ENCODE results near the gene CEP350. TPM values are rescaled to one million over a fixed set of nuclear protein-coding genes. Genes with fewer than 3 reads are reported as not detected.
A peak's percentile ranks its signal among the peaks of the same experiment; 100 is the strongest.

Gene CEP350
- total RNA-seq, 2 donors from 2014 or later: 41.9 to 43.6 TPM

DNA sequence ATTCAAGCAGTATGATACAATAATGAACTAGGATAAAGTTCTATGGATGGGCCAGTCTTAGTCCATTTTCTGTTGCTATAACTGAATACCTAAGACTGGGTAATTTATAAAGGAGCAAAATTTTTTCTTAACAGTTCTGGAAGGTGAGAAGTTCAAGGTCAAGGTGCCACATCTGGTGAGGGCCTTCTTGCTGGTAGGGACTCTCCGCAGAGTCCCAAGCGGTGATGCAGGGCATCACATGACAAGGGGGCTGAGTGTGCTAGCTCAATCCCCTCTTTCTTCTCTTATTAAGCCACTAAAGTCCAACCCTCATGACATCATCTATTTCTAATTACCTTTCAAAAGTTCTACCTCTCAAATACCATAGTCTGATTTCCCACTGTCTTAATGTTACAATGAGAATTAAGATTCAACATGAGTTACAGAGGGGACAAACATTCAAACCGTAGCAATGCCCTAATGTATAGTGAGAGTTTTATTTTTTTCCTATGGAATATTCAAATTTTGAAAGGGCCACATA, 107.9 kb downstream of the CEP350 start:
- DNase-seq (ENCODE audit: low spot score in 2 of 2): no peak
- peaks cover 0 to 3% of the 10 kb centered on the region in 2 donors for H3K36me3 Mint-ChIP-seq
- no peaks in the 10 kb centered on the region for H3K9me3 Mint-ChIP-seq
- no peak for ATAC-seq
- no peak overlapping the region for H3K27ac Mint-ChIP-seq

GRCh38 chr1:180065408-180065807, 110.8 kb downstream of the CEP350 start:
- Mint-ChIP-seq H3K27ac (no peak overlapping the region), H3K9me3 (no peaks in the 10 kb centered on the region), H3K36me3 (no peaks in the 10 kb centered on the region)
- DNase-seq (ENCODE audit: low spot score in 2 of 2) (no peak), ATAC-seq (no peak)

DNA sequence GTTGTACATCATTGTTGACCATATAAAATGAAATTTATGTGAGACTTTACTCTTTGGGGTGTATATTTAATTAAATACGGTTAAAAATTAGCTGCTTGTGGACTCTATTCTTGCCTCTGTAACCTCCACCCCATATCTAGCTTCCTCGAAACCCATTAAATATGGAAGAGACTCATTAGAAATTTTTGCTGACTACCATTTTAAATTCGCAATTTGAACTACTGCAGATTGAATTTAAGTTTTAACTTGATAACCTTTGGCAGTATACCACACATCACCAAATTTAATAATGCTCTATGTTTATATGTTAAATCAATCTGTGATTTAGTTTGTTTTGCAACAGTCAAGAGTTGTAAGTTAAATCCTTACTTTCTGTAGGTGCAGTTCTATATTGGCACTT, 111.5 kb downstream of the CEP350 start:
- Mint-ChIP-seq H3K36me3 (no peaks in the 10 kb centered on the region), H3K9me3 (no peaks in the 10 kb centered on the region), H3K27ac (no peak overlapping the region)
- no peak for DNase-seq (ENCODE audit: low spot score in 2 of 2)
- no peak for ATAC-seq

- no peak overlapping the region for H3K27ac Mint-ChIP-seq
- no peak for DNase-seq (ENCODE audit: low spot score in 2 of 2)
- H3K9me3 Mint-ChIP-seq: no peaks in the 10 kb centered on the region
- ATAC-seq: no peak
- H3K36me3 Mint-ChIP-seq: peaks cover 0 to 4% of the 10 kb centered on the region in 2 donors
These were observed 115.7 kb downstream of the CEP350 start for GRCh38 chr1:180070286-180070685.

DNA sequence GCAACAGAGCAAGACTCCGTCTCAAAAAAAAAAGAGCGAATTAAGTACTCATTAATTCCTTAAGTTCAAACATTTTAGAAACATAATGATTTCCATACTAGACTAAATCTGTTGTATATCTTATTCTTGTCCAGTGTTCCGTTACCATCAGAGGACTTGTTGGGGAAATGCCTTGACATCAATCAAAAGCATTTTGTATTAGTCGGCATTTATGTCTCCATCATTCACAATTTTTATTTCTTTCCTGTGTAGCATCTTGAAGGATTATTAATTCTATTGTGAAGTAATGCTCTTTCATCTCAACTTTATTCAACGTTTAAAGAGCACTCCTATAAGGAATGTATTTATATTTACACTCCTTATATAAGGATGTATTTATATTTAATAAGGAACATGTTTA, 117.1 kb downstream of the CEP350 start:
- Mint-ChIP-seq H3K27ac (no peak overlapping the region), H3K36me3 (peaks cover 0 to 4% of the 10 kb centered on the region in 2 donors), H3K9me3 (no peaks in the 10 kb centered on the region)
- no peak for DNase-seq (ENCODE audit: low spot score in 2 of 2)
- ATAC-seq: no peak

DNA sequence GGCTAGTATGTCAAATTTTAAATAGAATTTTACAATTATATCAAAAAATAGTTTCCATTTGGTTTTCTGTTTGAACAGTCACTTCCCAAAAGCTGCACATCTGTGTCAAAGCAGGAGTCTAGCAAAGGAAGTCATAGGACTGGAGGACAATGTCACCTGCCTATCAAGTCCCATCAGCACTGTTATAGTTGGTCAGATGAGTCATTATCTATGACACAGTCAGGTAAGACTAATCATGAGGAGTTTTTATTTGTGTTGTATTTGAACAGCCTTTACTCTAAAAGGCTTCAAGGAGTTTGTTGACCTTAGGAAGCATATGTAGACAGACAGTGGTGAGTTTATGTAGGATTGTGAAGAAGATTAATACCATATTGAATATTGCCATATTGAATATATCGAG, 125.8 kb downstream of the CEP350 start:
- no peaks in the 10 kb centered on the region for H3K36me3 Mint-ChIP-seq
- peak; percentile 70 to 81 for ATAC-seq

GRCh38 chr1:180081474-180081873, 126.9 kb downstream of the CEP350 start:
- Mint-ChIP-seq H3K36me3 (no peaks in the 10 kb centered on the region), H3K9me3 (no peaks in the 10 kb centered on the region)

More for the DNA sequence above, 125.8 kb downstream of the CEP350 start:
- no peak for DNase-seq (ENCODE audit: low spot score in 2 of 2)
- no peak overlapping the region for H3K27ac Mint-ChIP-seq
- H3K9me3 Mint-ChIP-seq: no peaks in the 10 kb centered on the region

GRCh38 chr1:180083164-180083563, 128.6 kb downstream of the CEP350 start:
- Mint-ChIP-seq H3K27ac (no peak overlapping the region), H3K36me3 (no peaks in the 10 kb centered on the region), H3K9me3 (no peaks in the 10 kb centered on the region)
- peak in 1 of 2 donors; percentile 43 for ATAC-seq
- no peak for DNase-seq (ENCODE audit: low spot score in 2 of 2)

More at GRCh38 chr1:180081474-180081873, 126.9 kb downstream of the CEP350 start:
- H3K27ac Mint-ChIP-seq: no peak overlapping the region
- ATAC-seq (no peak), DNase-seq (ENCODE audit: low spot score in 2 of 2) (no peak)

DNA sequence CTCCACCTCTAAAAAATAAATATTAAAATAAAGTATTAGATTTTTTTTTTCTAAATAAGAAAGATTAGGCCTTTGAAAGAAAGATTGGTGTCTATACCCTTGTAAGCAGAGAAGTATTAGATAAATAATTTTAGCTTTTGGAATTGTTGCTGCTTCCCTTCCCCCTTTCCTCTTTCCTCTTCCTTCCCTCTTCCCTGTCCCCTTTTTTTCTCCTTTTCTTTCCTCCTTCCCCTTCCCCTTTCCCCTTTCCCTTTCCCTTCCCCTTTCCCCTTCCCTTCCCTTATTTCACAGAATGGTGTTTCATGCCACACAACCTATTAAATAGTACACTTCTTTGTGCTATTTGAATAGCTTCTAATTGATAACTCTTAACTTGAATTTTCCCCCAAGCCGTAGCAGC, 130.3 kb downstream of the CEP350 start:
- H3K36me3 Mint-ChIP-seq: no peaks in the 10 kb centered on the region
- peak overlapping the region in 1 of 2 donors; percentile 67 for H3K27ac Mint-ChIP-seq
- ATAC-seq (no peak), DNase-seq (ENCODE audit: low spot score in 2 of 2) (no peak)
- H3K9me3 Mint-ChIP-seq: no peaks in the 10 kb centered on the region

DNA sequence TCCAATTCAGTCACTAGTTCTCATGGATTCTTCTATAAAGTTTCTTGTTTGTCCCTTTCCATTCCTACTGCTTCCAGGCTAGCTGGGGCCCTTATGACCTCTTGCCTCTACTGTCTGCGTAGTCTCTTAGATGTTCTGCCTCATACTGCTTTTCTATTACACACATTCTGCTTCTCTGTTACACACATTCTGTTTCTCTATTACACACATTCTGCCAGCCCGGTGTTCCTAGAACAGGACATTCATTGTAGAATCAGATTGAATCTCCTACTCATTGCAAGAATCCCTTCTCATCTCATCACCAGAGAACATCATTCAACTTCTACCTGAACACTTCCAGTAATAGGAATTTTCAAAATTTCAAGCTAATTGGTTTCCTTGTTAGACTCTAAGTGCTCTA, 130.7 kb downstream of the CEP350 start:
- ATAC-seq: peak in 1 of 2 donors; percentile 24
- DNase-seq (ENCODE audit: low spot score in 2 of 2): no peak
- no peaks in the 10 kb centered on the region for H3K36me3 Mint-ChIP-seq
- H3K9me3 Mint-ChIP-seq: no peaks in the 10 kb centered on the region
- no peak overlapping the region for H3K27ac Mint-ChIP-seq

- peaks cover 9 to 18% of the 10 kb centered on the region in 2 donors for H3K36me3 Mint-ChIP-seq
- peak overlapping the region; percentile 8 to 24 for H3K27ac Mint-ChIP-seq
- no peaks in the 10 kb centered on the region for H3K9me3 Mint-ChIP-seq
- ATAC-seq (peak in 1 of 2 donors; percentile 5), DNase-seq (ENCODE audit: low spot score in 2 of 2) (no peak)
These were observed 138.5 kb downstream of the CEP350 start for GRCh38 chr1:180092931-180093650.

- no peak overlapping the region for H3K27ac Mint-ChIP-seq
- H3K36me3 Mint-ChIP-seq: peaks cover 9 to 18% of the 10 kb centered on the region in 2 donors
- no peak for ATAC-seq
- H3K9me3 Mint-ChIP-seq: no peaks in the 10 kb centered on the region
- no peak for DNase-seq (ENCODE audit: low spot score in 2 of 2)
These were observed 140.2 kb downstream of the CEP350 start for GRCh38 chr1:180094705-180095295.

- peaks cover 9 to 18% of the 10 kb centered on the region in 2 donors for H3K36me3 Mint-ChIP-seq
- H3K9me3 Mint-ChIP-seq: no peaks in the 10 kb centered on the region
- H3K27ac Mint-ChIP-seq: no peak overlapping the region
- DNase-seq (ENCODE audit: low spot score in 2 of 2) (no peak), ATAC-seq (no peak)
These were observed 142.1 kb downstream of the CEP350 start for GRCh38 chr1:180096584-180097325.

- ATAC-seq (no peak), DNase-seq (ENCODE audit: low spot score in 2 of 2) (no peak)
- Mint-ChIP-seq H3K9me3 (no peaks in the 10 kb centered on the region), H3K36me3 (peaks cover 9 to 18% of the 10 kb centered on the region in 2 donors), H3K27ac (no peak overlapping the region)
These were observed 142.7 kb downstream of the CEP350 start for GRCh38 chr1:180097326-180097605.

GRCh38 chr1:180101411-180101810, 146.8 kb downstream of the CEP350 start:
- DNase-seq (ENCODE audit: low spot score in 2 of 2): no peak
- no peak for ATAC-seq
- peaks cover 0 to 5% of the 10 kb centered on the region in 2 donors for H3K36me3 Mint-ChIP-seq
- no peaks in the 10 kb centered on the region for H3K9me3 Mint-ChIP-seq
- H3K27ac Mint-ChIP-seq: no peak overlapping the region

GRCh38 chr1:180103819-180104218, 149.2 kb downstream of the CEP350 start:
- Mint-ChIP-seq H3K36me3 (peaks cover 0 to 5% of the 10 kb centered on the region in 2 donors), H3K9me3 (no peaks in the 10 kb centered on the region), H3K27ac (no peak overlapping the region)
- no peak for DNase-seq (ENCODE audit: low spot score in 2 of 2)
- ATAC-seq: no peak

DNA sequence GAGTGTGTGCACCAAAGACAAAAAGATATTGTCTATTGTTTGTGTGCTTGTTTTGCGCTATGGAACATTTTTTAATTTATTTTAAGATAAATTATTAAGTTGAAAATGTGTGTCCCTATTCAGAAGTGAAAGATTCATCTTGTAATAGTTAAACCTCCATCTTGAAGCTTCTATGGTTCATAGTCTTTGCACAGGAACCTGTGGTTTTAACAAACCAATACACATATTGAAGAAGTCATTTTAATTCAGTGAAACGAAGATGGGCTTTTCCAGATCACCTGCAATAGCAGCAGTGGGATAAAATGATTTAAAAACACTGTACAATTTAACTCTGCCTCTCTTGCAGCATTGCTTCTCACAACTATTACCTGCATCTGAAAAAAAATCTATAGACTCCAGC, 157.5 kb downstream of the CEP350 start:
- no peak overlapping the region for H3K27ac Mint-ChIP-seq
- H3K36me3 Mint-ChIP-seq: peaks cover 0 to 5% of the 10 kb centered on the region in 2 donors
- no peak for DNase-seq (ENCODE audit: low spot score in 2 of 2)
- no peak for ATAC-seq
- H3K9me3 Mint-ChIP-seq: no peaks in the 10 kb centered on the region

Measured in activated naive CD4-positive, alpha-beta T cell treated with anti-CD3 and anti-CD28 coated beads, Interleukin-2, amount 50 U/mL, for 72 hours (primary cell).